GM12878 (cell line): ENCODE measurements around the gene RP9. TPM values are rescaled to one million over a fixed set of nuclear protein-coding genes. Genes with fewer than 3 reads are reported as not detected.

ENCODE experiments used
- ATAC-seq: fragments of 200-7000 bp; cut with Tn5 transposase; 3 replicates; pipeline ENCODE4 v1.9.1; 2020; ENCODE audit warnings: mild to moderate bottlenecking, moderate library complexity
- BruUV-seq: library from RNA; stranded (reverse); fragments of 400-500 nt; replicated peaks from 2 replicates; lab custom pipeline; 2021; lab: Mats Ljungman, UMichigan
- CTCF ChIA-PET: fragments of 300-600 bp; sonication (Branson Sonifier 250); formaldehyde crosslinking; extraction: SDS; loops from one replicate; lab custom pipeline; 2021; ENCODE audit warnings: inconsistent platforms; lab: Yijun Ruan, JAX
- POLR2A ChIA-PET: fragments of 350-600 bp; formaldehyde crosslinking; extraction: SDS; loops from one replicate; lab custom pipeline; 2021; ENCODE audit warnings: inconsistent platforms; lab: Charles Lee
- RAD21 ChIA-PET: fragments of 300-600 bp; sonication (Branson Sonifier 250); formaldehyde crosslinking; loops from one replicate; lab custom pipeline; 2023; ENCODE audit warnings: antibody characterized with exemption; ENCODE audit not compliant: unreplicated experiment; lab: Charles Lee
- SMC1A ChIA-PET: fragments of 300-600 bp; sonication (Branson Sonifier 250); formaldehyde crosslinking; loops from one replicate; lab custom pipeline; 2023; ENCODE audit not compliant: unreplicated experiment, uncharacterized antibody; lab: Charles Lee
- DNase-seq: peaks from one replicate; pipeline ENCODE4 v3.0.0-alpha.2; 2011; ENCODE audit warnings: low read depth, low spot score
- FAIRE-seq: peaks from 3 replicates; lab custom pipeline; 2011; peaks lifted over from hg19 to GRCh38; lab: Jason Lieb, UNC
- H2AFZ ChIP-seq: 2 replicates; pipeline ENCODE4 v1.6.0; 2011; ENCODE audit warnings: low read depth, low read length, control low read depth; ENCODE audit not compliant: control insufficient read depth
- H3K27ac ChIP-seq: 2 replicates; pipeline ENCODE4 v1.5.1; 2011; ENCODE audit warnings: control low read depth; ENCODE audit not compliant: control insufficient read depth, insufficient read depth
- H3K27me3 ChIP-seq, 2 experiments: replicated peaks in 1 of 2; 2 replicates each; pipeline versions ENCODE4 v1.6.0 to v1.6.1; 2011; ENCODE audit warnings: low read length in 1 of 2; ENCODE audit not compliant: control insufficient read depth in 2 of 2, insufficient read depth in 2 of 2
- H3K36me3 ChIP-seq, 2 experiments: 2 replicates each; pipeline ENCODE4 v1.5.1; 2011; ENCODE audit warnings: low read length in 1 of 2; ENCODE audit not compliant: control insufficient read depth in 2 of 2, insufficient read depth in 2 of 2
- H3K4me1 ChIP-seq: 2 replicates; pipeline ENCODE4 v1.6.1; 2011; ENCODE audit warnings: mild to moderate bottlenecking, low read length, moderate library complexity, mixed read lengths; ENCODE audit not compliant: control insufficient read depth, insufficient read depth
- H3K4me2 ChIP-seq: 2 replicates; pipeline ENCODE4 v1.6.0; 2011; ENCODE audit warnings: control low read depth; ENCODE audit not compliant: control insufficient read depth, insufficient read depth
- H3K4me3 ChIP-seq: fragments of 200-600 bp; sonication (generic); 2 replicates; pipeline ENCODE4 v1.5.1; 2016
- H3K79me2 ChIP-seq: 2 replicates; pipeline ENCODE4 v1.6.0; 2011; ENCODE audit warnings: low read length; ENCODE audit not compliant: control insufficient read depth, insufficient read depth
- H3K9ac ChIP-seq: 2 replicates; pipeline ENCODE4 v1.8.0; 2011; ENCODE audit warnings: low read length, control low read depth, mixed read lengths; ENCODE audit not compliant: control insufficient read depth, insufficient read depth
- H3K9me3 ChIP-seq: replicated peaks from 3 replicates; pipeline ENCODE4 v1.5.1; 2011; ENCODE audit warnings: mild to moderate bottlenecking, low read length; ENCODE audit not compliant: control insufficient read depth, insufficient read depth
- H4K20me1 ChIP-seq: 2 replicates; pipeline ENCODE4 v1.6.0; 2011; ENCODE audit not compliant: control insufficient read depth, insufficient read depth
- BCL11A ChIP-seq: IDR thresholded peaks from 2 replicates; pipeline ENCODE4 v1.6.1; 2011; ENCODE audit warnings: low read depth, low read length
- CREB1 ChIP-seq: IDR thresholded peaks from 2 replicates; pipeline ENCODE4 v1.6.1; 2012; ENCODE audit warnings: low read depth, mild to moderate bottlenecking, inconsistent platforms
- EED ChIP-seq: sonication (generic); IDR thresholded peaks from 2 replicates; pipeline ENCODE4 v1.6.1; 2016; ENCODE audit warnings: antibody characterized with exemption, low read depth
- GABPA ChIP-seq: IDR thresholded peaks from 2 replicates; pipeline ENCODE4 v1.6.1; 2014; ENCODE audit warnings: antibody characterized with exemption, low read depth, mild to moderate bottlenecking, inconsistent platforms
- HCFC1 ChIP-seq: fragments of 150-350 bp; IDR thresholded peaks from 2 replicates; pipeline ENCODE4 v1.6.1; 2014; ENCODE audit warnings: low read length
- IKZF1 ChIP-seq: fragments of 450-650 bp; conservative IDR thresholded peaks from 2 replicates; pipeline ENCODE4 v1.6.1; 2017; ENCODE audit warnings: antibody characterized with exemption, mild to moderate bottlenecking
- KLF5 ChIP-seq: fragments of 450-650 bp; IDR thresholded peaks from 2 replicates; pipeline ENCODE4 v1.6.1; 2014; ENCODE audit warnings: mild to moderate bottlenecking; ENCODE audit not compliant: partially characterized antibody
- MLLT1 ChIP-seq: fragments of 450-650 bp; IDR thresholded peaks from 2 replicates; pipeline ENCODE4 v1.6.1; 2016; ENCODE audit warnings: mild to moderate bottlenecking
- NKRF ChIP-seq: fragments of 450-650 bp; conservative IDR thresholded peaks from 2 replicates; pipeline ENCODE4 v1.6.1; 2017; ENCODE audit warnings: mild to moderate bottlenecking, moderate library complexity
- PAX8 ChIP-seq: fragments of 450-650 bp; IDR thresholded peaks from 2 replicates; pipeline ENCODE4 v1.6.1; 2017; ENCODE audit warnings: mild to moderate bottlenecking, moderate library complexity
- RAD51 ChIP-seq: fragments of 450-650 bp; IDR thresholded peaks from 2 replicates; pipeline ENCODE4 v1.6.1; 2016; ENCODE audit warnings: moderate library complexity, mild to moderate bottlenecking, inconsistent platforms
- SPI1 ChIP-seq: IDR thresholded peaks from 2 replicates; pipeline ENCODE4 v1.6.1; 2011; ENCODE audit warnings: low read depth, mild to moderate bottlenecking, low read length, moderate library complexity, borderline replicate concordance; ENCODE audit not compliant: insufficient read depth
- WGBS: methylation state at CpG from one replicate; pipeline ENCODE4 v1.1.6; 2016; ENCODE audit warnings: low lambda C conversion rate; ENCODE audit not compliant: insufficient replicate concordance, insufficient coverage; ENCODE audit errors: missing lambda C conversion rate; 5-methylcytosine and 5-hydroxymethylcytosine counted together
- in situ Hi-C: fragments of 300-500 bp; cut with MboI; formaldehyde crosslinking; loops from 9 replicates; pipeline ENCODE4 v1.14.3; 2018; ENCODE audit warnings: mixed read lengths
- intact Hi-C: fragments of 100-400 bp; cut with micrococcal nuclease; formaldehyde crosslinking; loops from one replicate; pipeline ENCODE4 v1.14.2; 2022; ENCODE audit not compliant: unreplicated experiment
- polyA plus RNA-seq, 11 experiments: library from polyadenylated mRNA; depleted of rRNA in 4 of 11; unstranded in 6 of 11; stranded (reverse) in 5 of 11; fragments of >200 nt; fragmentation: Nextera tagmentation in 4 of 11; fragmentation: Illumina TruSeq in 1 of 11; extraction: Ambion mirVana in 4 of 11; extraction: Trizol in 1 of 11; gene quantifications; 1 replicate in 1 of 11; 2 replicates in 10 of 11; pipeline versions ENCODE4 v1.2.1 to v1.2.3, GENCODE V29; 2011 to 2016; ENCODE audit warnings: inconsistent platforms in 2 of 11, missing spikeins in 2 of 11, low read depth in 1 of 11
- total RNA-seq, 4 experiments: library from RNA; depleted of rRNA in 3 of 4; stranded (reverse); fragments of >200 nt in 3 of 4; fragmentation: Illumina TruSeq in 1 of 4; extraction: Trizol in 1 of 4; gene quantifications; 2 replicates each; pipeline versions ENCODE4 v1.2.1 to v1.2.3, GENCODE V29; 2013 to 2021
- TF ChIP-seq, protein P1 (sequence below): IDR thresholded peaks from 2 replicates; pipeline ENCODE4 v1.6.1; 2012; ENCODE audit warnings: low read length, inconsistent platforms

The RP9 gene
- total and polyA plus RNA-seq, 10 of the 15 experiments (the other 5 are each of a cell fraction or from before 2014, with no cell fraction given) = 7.6 to 25.3 (median 16.9) TPM

GRCh38 chr7:33053721-33054120 lies 55.5 kb downstream of the RP9 start:
- Histone ChIP-seq H3K27ac (no peak overlapping the region), H4K20me1 (no peaks in the 10 kb centered on the region)
- FAIRE-seq = no peak

More at GRCh38 chr7:33053721-33054120, 55.5 kb downstream of the RP9 start:
- no peaks in the 10 kb centered on the region for H3K9me3 ChIP-seq
- no peak overlapping the region for H2AFZ ChIP-seq
- intact Hi-C loops = loop anchor here (5.0 kb wide), 1 partner anchor 361 kb away; no protein-coding TSS in a partner anchor
- H3K4me2 ChIP-seq = no peak overlapping the region
- BruUV-seq = no TSS peak
- CTCF ChIA-PET = interaction anchor here (0.6 to 4.6 kb wide), 9 partner anchors 8 to 207 kb away, joined by 3 to 33 read pairs (median 7); partner anchors contain the start of gene NT5C3A
- RAD21 ChIA-PET = interaction anchor here (1.0 to 4.1 kb wide), 6 partner anchors 9 to 557 kb away, joined by 3 to 29 read pairs (median 6); partner anchors contain the start of gene NT5C3A
- H3K27me3 ChIP-seq = no peaks in the 10 kb centered on the region
- ATAC-seq = no peak
- WGBS = 39% methylated on average over 1 of the region's 1 CpG
- peaks cover 88% of the 10 kb centered on the region for H3K79me2 ChIP-seq
- POLR2A ChIA-PET = interaction anchor here (0.7 to 1.4 kb wide), 5 partner anchors 8 to 55 kb away, joined by 3 to 7 read pairs (median 3); partner anchors contain the start of genes NT5C3A and RP9
- no peak for DNase-seq
- TF ChIP-seq BCL11A (no peak), RAD51 (no peak), NKRF (no peak), EED (no peak), SPI1 (no peak), IKZF1 (no peak), HCFC1 (no peak), PAX8 (no peak), CREB1 (no peak), GABPA (no peak), KLF5 (no peak), MLLT1 (no peak)
- TF ChIP-seq, protein P1, sequence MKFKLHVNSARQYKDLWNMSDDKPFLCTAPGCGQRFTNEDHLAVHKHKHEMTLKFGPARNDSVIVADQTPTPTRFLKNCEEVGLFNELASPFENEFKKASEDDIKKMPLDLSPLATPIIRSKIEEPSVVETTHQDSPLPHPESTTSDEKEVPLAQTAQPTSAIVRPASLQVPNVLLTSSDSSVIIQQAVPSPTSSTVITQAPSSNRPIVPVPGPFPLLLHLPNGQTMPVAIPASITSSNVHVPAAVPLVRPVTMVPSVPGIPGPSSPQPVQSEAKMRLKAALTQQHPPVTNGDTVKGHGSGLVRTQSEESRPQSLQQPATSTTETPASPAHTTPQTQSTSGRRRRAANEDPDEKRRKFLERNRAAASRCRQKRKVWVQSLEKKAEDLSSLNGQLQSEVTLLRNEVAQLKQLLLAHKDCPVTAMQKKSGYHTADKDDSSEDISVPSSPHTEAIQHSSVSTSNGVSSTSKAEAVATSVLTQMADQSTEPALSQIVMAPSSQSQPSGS = no peak
- TF ChIP-seq, all 136 proteins: peak for 0
- Histone ChIP-seq H3K4me1 (peaks cover 21% of the 10 kb centered on the region), H3K9ac (no peak overlapping the region), H3K36me3 (no peaks in the 10 kb centered on the region), H3K4me3 (no peak overlapping the region)
- SMC1A ChIA-PET = interaction anchor here (1.4 to 3.9 kb wide), 5 partner anchors 8 to 207 kb away, joined by 5 to 19 read pairs (median 7); partner anchors contain the start of genes NT5C3A and RP9
- in situ Hi-C loops = loop anchor here (10.0 kb wide), 1 partner anchor 359 kb away; no protein-coding TSS in a partner anchor
